HL-60 (cell line): ENCODE results near the gene CTBS.
"Not testable (repeated sequence)": the region's sequence is repeated elsewhere in the genome, so short reads cannot be mapped to it uniquely, and the experiment has no call there.

Experiments used
- DNase-seq, 2 experiments: peaks; one replicate each; pipeline ENCODE4 v3.0.0-alpha.2; 2010 to 2020; ENCODE audit warnings: low read depth in 1 of 2, low spot score in 1 of 2
- H3K27ac ChIP-seq: fragments of 250-450 bp; sonication (Bioruptor Pico); replicated peaks from 2 replicates; pipeline ENCODE4 v1.5.1; 2020; ENCODE audit warnings: mild to moderate bottlenecking, moderate library complexity
- H3K27me3 ChIP-seq: fragments of 250-450 bp; sonication (Bioruptor Pico); 2 replicates; pipeline ENCODE4 v1.5.1; 2021; ENCODE audit warnings: mild to moderate bottlenecking, moderate library complexity; ENCODE audit not compliant: insufficient read depth, poor library complexity, severe bottlenecking
- H3K4me3 ChIP-seq: replicated peaks from 2 replicates; pipeline ENCODE4 v1.5.1; 2011; ENCODE audit warnings: mild to moderate bottlenecking, control low read depth, low read length; ENCODE audit not compliant: insufficient read depth
- CTCF ChIP-seq: IDR thresholded peaks from one replicate; pipeline ENCODE4 v1.5.1; 2011; ENCODE audit warnings: low read length, control low read depth, inconsistent platforms; ENCODE audit not compliant: insufficient read depth
- GABPA ChIP-seq: IDR thresholded peaks from 2 replicates; pipeline ENCODE4 v1.6.1; 2012; ENCODE audit warnings: low read depth
- POLR2AphosphoS5 ChIP-seq: IDR thresholded peaks from 2 replicates; pipeline ENCODE4 v1.6.1; 2012; ENCODE audit warnings: low read depth
- SPI1 ChIP-seq: IDR thresholded peaks from 2 replicates; pipeline ENCODE4 v1.6.1; 2012; ENCODE audit warnings: low read depth, mild to moderate bottlenecking, borderline replicate concordance
- TF ChIP-seq, protein P1 (sequence below): IDR thresholded peaks from 2 replicates; pipeline ENCODE4 v1.6.1; 2012; ENCODE audit warnings: low read depth; ENCODE audit not compliant: insufficient replicate concordance

The CTBS gene

GRCh38 chr1:84598846-84599741 lies 24.9 kb upstream of the CTBS start:
- TF ChIP-seq POLR2AphosphoS5 = no peak
- TF ChIP-seq, protein P1, sequence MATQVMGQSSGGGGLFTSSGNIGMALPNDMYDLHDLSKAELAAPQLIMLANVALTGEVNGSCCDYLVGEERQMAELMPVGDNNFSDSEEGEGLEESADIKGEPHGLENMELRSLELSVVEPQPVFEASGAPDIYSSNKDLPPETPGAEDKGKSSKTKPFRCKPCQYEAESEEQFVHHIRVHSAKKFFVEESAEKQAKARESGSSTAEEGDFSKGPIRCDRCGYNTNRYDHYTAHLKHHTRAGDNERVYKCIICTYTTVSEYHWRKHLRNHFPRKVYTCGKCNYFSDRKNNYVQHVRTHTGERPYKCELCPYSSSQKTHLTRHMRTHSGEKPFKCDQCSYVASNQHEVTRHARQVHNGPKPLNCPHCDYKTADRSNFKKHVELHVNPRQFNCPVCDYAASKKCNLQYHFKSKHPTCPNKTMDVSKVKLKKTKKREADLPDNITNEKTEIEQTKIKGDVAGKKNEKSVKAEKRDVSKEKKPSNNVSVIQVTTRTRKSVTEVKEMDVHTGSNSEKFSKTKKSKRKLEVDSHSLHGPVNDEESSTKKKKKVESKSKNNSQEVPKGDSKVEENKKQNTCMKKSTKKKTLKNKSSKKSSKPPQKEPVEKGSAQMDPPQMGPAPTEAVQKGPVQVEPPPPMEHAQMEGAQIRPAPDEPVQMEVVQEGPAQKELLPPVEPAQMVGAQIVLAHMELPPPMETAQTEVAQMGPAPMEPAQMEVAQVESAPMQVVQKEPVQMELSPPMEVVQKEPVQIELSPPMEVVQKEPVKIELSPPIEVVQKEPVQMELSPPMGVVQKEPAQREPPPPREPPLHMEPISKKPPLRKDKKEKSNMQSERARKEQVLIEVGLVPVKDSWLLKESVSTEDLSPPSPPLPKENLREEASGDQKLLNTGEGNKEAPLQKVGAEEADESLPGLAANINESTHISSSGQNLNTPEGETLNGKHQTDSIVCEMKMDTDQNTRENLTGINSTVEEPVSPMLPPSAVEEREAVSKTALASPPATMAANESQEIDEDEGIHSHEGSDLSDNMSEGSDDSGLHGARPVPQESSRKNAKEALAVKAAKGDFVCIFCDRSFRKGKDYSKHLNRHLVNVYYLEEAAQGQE = no peak
- no peak for TF ChIP-seq SPI1
- TF ChIP-seq GABPA = no peak
- TF ChIP-seq CTCF = no peak

GRCh38 chr1:84598418-84598817 lies 24.2 kb upstream of the CTBS start:
- no peaks in the 10 kb centered on the region for H3K27me3 ChIP-seq
- DNase-seq = no peak
- TF ChIP-seq POLR2AphosphoS5 (no peak), GABPA (no peak), SPI1 (no peak), CTCF (no peak)
- TF ChIP-seq, protein P1 = no peak
- H3K4me3 ChIP-seq = no peak overlapping the region
- H3K27ac ChIP-seq = no peak overlapping the region

More at GRCh38 chr1:84598846-84599741, 24.9 kb upstream of the CTBS start:
- H3K27me3 ChIP-seq = no peaks in the 10 kb centered on the region
- no peak overlapping the region for H3K4me3 ChIP-seq
- no peak for DNase-seq
- no peak overlapping the region for H3K27ac ChIP-seq

- Histone ChIP-seq H3K27me3 (no peaks in the 10 kb centered on the region), H3K27ac (no peak overlapping the region), H3K4me3 (no peak overlapping the region)
- no peak for DNase-seq
- TF ChIP-seq GABPA = no peak
- no peak for TF ChIP-seq CTCF
- TF ChIP-seq POLR2AphosphoS5 = no peak
- TF ChIP-seq SPI1 = no peak
- TF ChIP-seq, protein P1 = no peak
Measured at GRCh38 chr1:84597011-84597410, 22.8 kb upstream of the CTBS start.

GRCh38 chr1:84594959-84595358 lies 20.7 kb upstream of the CTBS start:
- not testable (repeated sequence) for H3K27ac ChIP-seq

More at GRCh38 chr1:84594959-84595358, 20.7 kb upstream of the CTBS start:
- H3K27me3 ChIP-seq, H3K4me3 ChIP-seq, DNase-seq: not testable (repeated sequence)
